HEK293 (cell line): ENCODE measurements around the gene MMP25.
A peak's percentile ranks its signal among the peaks of the same experiment; 100 is the strongest.

Experiments used
- CTCF ChIA-PET: fragments of 350-600 bp; formaldehyde crosslinking; extraction: SDS; loops from one replicate; lab custom pipeline; 2021; ENCODE audit warnings: antibody characterized with exemption; lab: Yijun Ruan, JAX
- POLR2A ChIA-PET: fragments of 300-600 bp; formaldehyde crosslinking; extraction: SDS; loops from one replicate; lab custom pipeline; 2020; ENCODE audit warnings: antibody characterized with exemption, inconsistent platforms; lab: Yijun Ruan, JAX
- H3K27ac ChIP-seq: fragments of 200-500 bp; sonication (Bioruptor generic); 2 replicates; pipeline ENCODE4 v1.5.1; 2014; ENCODE audit warnings: low read depth, low read length, control low read depth, inconsistent platforms; ENCODE audit errors: extremely low read depth
- H3K36me3 ChIP-seq, 2 experiments: fragments of 200-500 bp in 1 of 2; sonication (Bioruptor generic) in 1 of 2; 1 replicate in 1 of 2; 2 replicates in 1 of 2; pipeline ENCODE4 v1.5.1; 2014 to 2017; ENCODE audit warnings: inconsistent platforms in 2 of 2, low read length in 2 of 2; ENCODE audit not compliant: control insufficient read depth in 2 of 2, insufficient read depth in 1 of 2
- H3K4me1 ChIP-seq: fragments of 200-500 bp; sonication (Bioruptor generic); 2 replicates; pipeline ENCODE4 v1.5.1; 2014; ENCODE audit warnings: mild to moderate bottlenecking, low read length, inconsistent platforms; ENCODE audit not compliant: control insufficient read depth, insufficient read depth
- H3K4me3 ChIP-seq: 2 replicates; pipeline ENCODE4 v1.5.1; 2011; ENCODE audit warnings: low read depth, mild to moderate bottlenecking, control low read depth, low read length, moderate library complexity
- H3K9me3 ChIP-seq: fragments of 200-500 bp; sonication (Bioruptor generic); 2 replicates; pipeline ENCODE4 v1.5.1; 2014; ENCODE audit warnings: low read depth, low read length, inconsistent platforms; ENCODE audit not compliant: control insufficient read depth, insufficient read depth
- GLIS1 ChIP-seq: fragments of 450-650 bp; formaldehyde crosslinking; IDR thresholded peaks from 2 replicates; pipeline ENCODE4 v1.5.1; 2016; ENCODE audit warnings: missing biosample characterization, missing genetic modification characterization
- KLF1 ChIP-seq: fragments of 450-650 bp; formaldehyde crosslinking; IDR thresholded peaks from 2 replicates; pipeline ENCODE4 v1.5.1; 2016; ENCODE audit warnings: missing biosample characterization, missing genetic modification characterization
- KLF9 ChIP-seq: fragments of 450-650 bp; formaldehyde crosslinking; IDR thresholded peaks from 2 replicates; pipeline ENCODE4 v1.5.1; 2016; ENCODE audit warnings: missing biosample characterization, missing genetic modification characterization, low read depth
- SCRT2 ChIP-seq: fragments of 450-650 bp; formaldehyde crosslinking; IDR thresholded peaks from 2 replicates; pipeline ENCODE4 v1.5.1; 2016; ENCODE audit warnings: missing biosample characterization, missing genetic modification characterization
- SP2 ChIP-seq: fragments of 450-650 bp; formaldehyde crosslinking; IDR thresholded peaks from 2 replicates; pipeline ENCODE4 v1.5.1; 2016; ENCODE audit warnings: missing biosample characterization, missing genetic modification characterization
- SP3 ChIP-seq: fragments of 450-650 bp; formaldehyde crosslinking; IDR thresholded peaks from 2 replicates; pipeline ENCODE4 v1.5.1; 2016; ENCODE audit warnings: missing biosample characterization, missing genetic modification characterization
- TRIM28 ChIP-seq: IDR thresholded peaks from 2 replicates; pipeline ENCODE4 v1.6.1; 2011; ENCODE audit warnings: low read length, control low read depth, borderline replicate concordance
- ZBTB20 ChIP-seq: fragments of 450-650 bp; formaldehyde crosslinking; IDR thresholded peaks from 2 replicates; pipeline ENCODE4 v1.5.1; 2016; ENCODE audit warnings: missing biosample characterization, missing genetic modification characterization
- ZBTB26 ChIP-seq: fragments of 450-650 bp; formaldehyde crosslinking; optimal IDR thresholded peaks from 2 replicates; pipeline ENCODE3; 2016; ENCODE audit warnings: missing biosample characterization, mild to moderate bottlenecking, missing genetic modification characterization
- ZBTB7A ChIP-seq: fragments of 450-650 bp; formaldehyde crosslinking; IDR thresholded peaks from 2 replicates; pipeline ENCODE4 v1.5.1; 2016; ENCODE audit warnings: low read depth, missing biosample characterization, missing genetic modification characterization
- ZEB2 ChIP-seq: fragments of 450-650 bp; formaldehyde crosslinking; IDR thresholded peaks from 2 replicates; pipeline ENCODE4 v1.5.1; 2016; ENCODE audit warnings: missing biosample characterization, missing genetic modification characterization
- ZNF184 ChIP-seq: fragments of 450-650 bp; IDR thresholded peaks from 2 replicates; pipeline ENCODE4 v1.5.1; 2018; ENCODE audit warnings: missing biosample characterization, mild to moderate bottlenecking, missing genetic modification characterization
- ZNF248 ChIP-seq: fragments of 450-650 bp; formaldehyde crosslinking; IDR thresholded peaks from 2 replicates; pipeline ENCODE4 v1.5.1; 2017; ENCODE audit warnings: missing biosample characterization, missing genetic modification characterization
- ZNF311 ChIP-seq: fragments of 450-650 bp; formaldehyde crosslinking; IDR thresholded peaks from 2 replicates; pipeline ENCODE4 v1.5.1; 2017; ENCODE audit warnings: missing biosample characterization, missing genetic modification characterization, borderline replicate concordance
- ZNF600 ChIP-seq: fragments of 450-650 bp; formaldehyde crosslinking; IDR thresholded peaks from 2 replicates; pipeline ENCODE4 v1.5.1; 2016; ENCODE audit warnings: missing biosample characterization, missing genetic modification characterization
- ZNF660 ChIP-seq: fragments of 450-650 bp; IDR thresholded peaks from 2 replicates; pipeline ENCODE4 v1.5.1; 2018; ENCODE audit warnings: missing biosample characterization, mild to moderate bottlenecking, missing genetic modification characterization
- ZNF664 ChIP-seq: fragments of 450-650 bp; formaldehyde crosslinking; IDR thresholded peaks from 2 replicates; pipeline ENCODE4 v1.5.1; 2016; ENCODE audit warnings: missing biosample characterization, missing genetic modification characterization
- ZNF76 ChIP-seq: fragments of 450-650 bp; formaldehyde crosslinking; IDR thresholded peaks from 2 replicates; pipeline ENCODE4; 2016; ENCODE audit warnings: low read depth, missing biosample characterization, missing genetic modification characterization, borderline replicate concordance
- ZXDB ChIP-seq: fragments of 450-650 bp; formaldehyde crosslinking; IDR thresholded peaks from 2 replicates; pipeline ENCODE4 v1.5.1; 2016; ENCODE audit warnings: missing biosample characterization, missing genetic modification characterization
- TF ChIP-seq, protein P1 (sequence below): fragments of 450-650 bp; formaldehyde crosslinking; IDR thresholded peaks from 2 replicates; pipeline ENCODE4 v1.5.1; 2016; ENCODE audit warnings: missing biosample characterization, missing genetic modification characterization
- TF ChIP-seq, protein P2 (sequence below): fragments of 450-650 bp; formaldehyde crosslinking; IDR thresholded peaks from 2 replicates; pipeline ENCODE4 v1.5.1; 2016; ENCODE audit warnings: missing biosample characterization, missing genetic modification characterization
- TF ChIP-seq, protein P3 (sequence below): fragments of 450-650 bp; IDR thresholded peaks from 2 replicates; pipeline ENCODE4 v1.5.1; 2018; ENCODE audit warnings: missing biosample characterization, mild to moderate bottlenecking, missing genetic modification characterization

MMP25 gene

DNA sequence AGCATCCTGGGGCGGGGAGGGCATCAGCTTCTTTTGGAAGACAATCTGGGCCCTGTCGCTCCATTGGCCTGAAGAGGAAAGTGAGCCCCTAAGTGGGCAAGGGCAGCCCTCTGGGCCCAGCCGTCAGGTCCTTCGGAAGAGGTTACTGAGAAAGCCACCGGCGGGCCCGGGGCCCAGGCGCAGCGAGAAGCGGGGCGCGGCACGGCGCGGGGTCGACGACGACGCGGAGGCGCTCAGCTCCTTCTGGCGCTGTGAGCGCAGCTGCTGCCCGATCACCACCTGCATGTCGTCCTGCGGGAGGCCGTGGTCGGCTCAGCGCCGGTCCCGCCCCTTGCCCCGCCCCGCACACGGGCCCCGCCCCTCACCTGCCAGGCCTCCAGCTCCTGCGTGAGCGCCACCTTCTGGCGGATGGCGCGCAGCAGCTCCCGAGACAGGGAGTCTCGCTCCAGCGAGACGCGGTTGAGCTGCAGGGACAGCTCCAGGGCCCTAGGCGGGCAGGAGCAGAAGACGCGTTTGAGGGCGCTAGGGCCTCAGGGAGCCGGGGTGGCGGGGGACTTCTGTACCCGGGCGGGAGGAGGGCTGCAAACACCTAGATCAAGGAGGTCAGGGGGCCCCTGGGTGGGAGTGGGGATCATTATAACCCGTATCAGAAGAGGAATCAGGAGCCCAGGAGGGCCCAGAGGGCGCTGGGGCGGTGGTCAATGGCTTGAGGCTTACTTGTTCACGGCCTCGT lies 18.2 kb upstream of the MMP25 start (continued):
- TF ChIP-seq, protein P1, sequence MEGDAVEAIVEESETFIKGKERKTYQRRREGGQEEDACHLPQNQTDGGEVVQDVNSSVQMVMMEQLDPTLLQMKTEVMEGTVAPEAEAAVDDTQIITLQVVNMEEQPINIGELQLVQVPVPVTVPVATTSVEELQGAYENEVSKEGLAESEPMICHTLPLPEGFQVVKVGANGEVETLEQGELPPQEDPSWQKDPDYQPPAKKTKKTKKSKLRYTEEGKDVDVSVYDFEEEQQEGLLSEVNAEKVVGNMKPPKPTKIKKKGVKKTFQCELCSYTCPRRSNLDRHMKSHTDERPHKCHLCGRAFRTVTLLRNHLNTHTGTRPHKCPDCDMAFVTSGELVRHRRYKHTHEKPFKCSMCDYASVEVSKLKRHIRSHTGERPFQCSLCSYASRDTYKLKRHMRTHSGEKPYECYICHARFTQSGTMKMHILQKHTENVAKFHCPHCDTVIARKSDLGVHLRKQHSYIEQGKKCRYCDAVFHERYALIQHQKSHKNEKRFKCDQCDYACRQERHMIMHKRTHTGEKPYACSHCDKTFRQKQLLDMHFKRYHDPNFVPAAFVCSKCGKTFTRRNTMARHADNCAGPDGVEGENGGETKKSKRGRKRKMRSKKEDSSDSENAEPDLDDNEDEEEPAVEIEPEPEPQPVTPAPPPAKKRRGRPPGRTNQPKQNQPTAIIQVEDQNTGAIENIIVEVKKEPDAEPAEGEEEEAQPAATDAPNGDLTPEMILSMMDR (tag by site-specific recombination) = peak; percentile 90
- TF ChIP-seq ZNF184 (tag by site-specific recombination) (no peak), SP2 (peak; percentile 80), SP3 (tag by site-specific recombination) (peak; percentile 83), ZXDB (tag by site-specific recombination) (peak; percentile 16; the same call in 1 of the 2 replicates), ZNF660 (tag by site-specific recombination) (0 out of 2 replicates have a peak, but pooled peaks have one; percentile 37), TRIM28 (no peak), KLF1 (tag by site-specific recombination) (peak; percentile 78), ZBTB26 (tag by site-specific recombination) (peak; percentile 72), ZNF311 (tag by site-specific recombination) (no peak), ZNF248 (no peak), ZBTB20 (tag by site-specific recombination) (peak; percentile 48; the same call in 1 of the 2 replicates), SCRT2 (peak; percentile 72), KLF9 (tag by site-specific recombination) (peak; percentile 97), ZNF600 (tag by site-specific recombination) (peak; percentile 64), GLIS1 (tag by site-specific recombination) (peak; percentile 43), ZBTB7A (tag by site-specific recombination) (no peak)
- TF ChIP-seq, protein P2, sequence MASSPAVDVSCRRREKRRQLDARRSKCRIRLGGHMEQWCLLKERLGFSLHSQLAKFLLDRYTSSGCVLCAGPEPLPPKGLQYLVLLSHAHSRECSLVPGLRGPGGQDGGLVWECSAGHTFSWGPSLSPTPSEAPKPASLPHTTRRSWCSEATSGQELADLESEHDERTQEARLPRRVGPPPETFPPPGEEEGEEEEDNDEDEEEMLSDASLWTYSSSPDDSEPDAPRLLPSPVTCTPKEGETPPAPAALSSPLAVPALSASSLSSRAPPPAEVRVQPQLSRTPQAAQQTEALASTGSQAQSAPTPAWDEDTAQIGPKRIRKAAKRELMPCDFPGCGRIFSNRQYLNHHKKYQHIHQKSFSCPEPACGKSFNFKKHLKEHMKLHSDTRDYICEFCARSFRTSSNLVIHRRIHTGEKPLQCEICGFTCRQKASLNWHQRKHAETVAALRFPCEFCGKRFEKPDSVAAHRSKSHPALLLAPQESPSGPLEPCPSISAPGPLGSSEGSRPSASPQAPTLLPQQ (tag by site-specific recombination) = peak; percentile 88
- TF ChIP-seq, protein P3, sequence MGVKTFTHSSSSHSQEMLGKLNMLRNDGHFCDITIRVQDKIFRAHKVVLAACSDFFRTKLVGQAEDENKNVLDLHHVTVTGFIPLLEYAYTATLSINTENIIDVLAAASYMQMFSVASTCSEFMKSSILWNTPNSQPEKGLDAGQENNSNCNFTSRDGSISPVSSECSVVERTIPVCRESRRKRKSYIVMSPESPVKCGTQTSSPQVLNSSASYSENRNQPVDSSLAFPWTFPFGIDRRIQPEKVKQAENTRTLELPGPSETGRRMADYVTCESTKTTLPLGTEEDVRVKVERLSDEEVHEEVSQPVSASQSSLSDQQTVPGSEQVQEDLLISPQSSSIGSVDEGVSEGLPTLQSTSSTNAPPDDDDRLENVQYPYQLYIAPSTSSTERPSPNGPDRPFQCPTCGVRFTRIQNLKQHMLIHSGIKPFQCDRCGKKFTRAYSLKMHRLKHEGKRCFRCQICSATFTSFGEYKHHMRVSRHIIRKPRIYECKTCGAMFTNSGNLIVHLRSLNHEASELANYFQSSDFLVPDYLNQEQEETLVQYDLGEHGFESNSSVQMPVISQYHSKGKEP (tag by site-specific recombination) = peak; percentile 48; the same call in 1 of the 2 replicates

- no peak overlapping the region for H3K4me3 ChIP-seq
- TF ChIP-seq ZNF664 (tag by site-specific recombination) (no peak), ZNF76 (tag by site-specific recombination) (no peak), ZEB2 (no peak)
- TF ChIP-seq, protein P3 (tag by site-specific recombination) = peak; percentile 66
- TF ChIP-seq, all 188 proteins: peak for 1
- CTCF ChIA-PET = interaction anchor here (0.6 to 9.2 kb wide), 16 partner anchors 10 to 379 kb away, joined by 3 to 149 read pairs (median 6); partner anchors contain the start of genes BICDL2, MMP25 and TNFRSF12A
- no peaks in the 10 kb centered on the region for H3K9me3 ChIP-seq
- no peak overlapping the region for H3K27ac ChIP-seq
- H3K4me1 ChIP-seq = peaks cover 5% of the 10 kb centered on the region
- peaks cover 0 to 22% of the 10 kb centered on the region in 2 experiments; a peak in 1 of 3 replicates for H3K36me3 ChIP-seq
- POLR2A ChIA-PET = interaction anchor here (0.6 to 11.9 kb wide), 16 partner anchors 9 to 182 kb away, joined by 3 to 247 read pairs (median 7); partner anchors contain the start of genes KREMEN2, MMP25, PAQR4 and TNFRSF12A
Observed at GRCh38 chr16:3028716-3029319, 17.5 kb upstream of the MMP25 start.
